CD4-positive, alpha-beta T cell treated with Interleukin-6 at 100 ng/mL for 8 hours (primary cell): ENCODE measurements around the gene ESR1.
"Not testable (repeated sequence)": the region's sequence is repeated elsewhere in the genome, so short reads cannot be mapped to it uniquely, and the experiment has no call there.

Experiments
- DNase-seq: peaks from one replicate; pipeline ENCODE4 v3.0.0-alpha.2; 2020; ENCODE audit warnings: mixed read lengths, low spot score

Gene ESR1

GRCh38 chr6:152054441-152054840 is 247.0 kb downstream of the ESR1 start:
- DNase-seq: no peak

- no peak for DNase-seq
These were observed 248.0 kb downstream of the ESR1 start for GRCh38 chr6:152055517-152055916.

GRCh38 chr6:152057832-152058498 is 250.5 kb downstream of the ESR1 start:
- no peak for DNase-seq

- DNase-seq: no peak
These were observed 252.4 kb downstream of the ESR1 start for GRCh38 chr6:152059909-152060308.

- no peak for DNase-seq
These were observed 255.0 kb downstream of the ESR1 start for GRCh38 chr6:152062476-152062875.

GRCh38 chr6:152063170-152063921 is 255.9 kb downstream of the ESR1 start:
- DNase-seq: no peak

- no peak for DNase-seq
These were observed 261.3 kb downstream of the ESR1 start for GRCh38 chr6:152068622-152069261.

- DNase-seq: no peak
These were observed 263.1 kb downstream of the ESR1 start for GRCh38 chr6:152070556-152070955.

GRCh38 chr6:152071318-152071717 is 263.8 kb downstream of the ESR1 start:
- no peak for DNase-seq

- DNase-seq: no peak
These were observed 264.4 kb downstream of the ESR1 start for GRCh38 chr6:152071843-152072242.

- not testable (repeated sequence) for DNase-seq
These were observed 268.8 kb downstream of the ESR1 start for GRCh38 chr6:152076242-152076641.

- DNase-seq: no peak
These were observed 270.5 kb downstream of the ESR1 start for GRCh38 chr6:152078001-152078400.

- DNase-seq: no peak
These were observed 271.3 kb downstream of the ESR1 start for GRCh38 chr6:152078804-152079203.

GRCh38 chr6:152085451-152085921 is 278.0 kb downstream of the ESR1 start:
- no peak for DNase-seq

- DNase-seq: no peak
These were observed 278.9 kb downstream of the ESR1 start for GRCh38 chr6:152086223-152086873.

GRCh38 chr6:152087096-152087495 is 279.6 kb downstream of the ESR1 start:
- DNase-seq: no peak

GRCh38 chr6:152087701-152088100 is 280.2 kb downstream of the ESR1 start:
- DNase-seq: no peak

- no peak for DNase-seq
These were observed 282.5 kb downstream of the ESR1 start for GRCh38 chr6:152089992-152090391.

- DNase-seq: no peak
These were observed 283.7 kb downstream of the ESR1 start for GRCh38 chr6:152091201-152091600.

- no peak for DNase-seq
These were observed 284.4 kb downstream of the ESR1 start for GRCh38 chr6:152091851-152092341.

- no peak for DNase-seq
These were observed 286.2 kb downstream of the ESR1 start for GRCh38 chr6:152093711-152094110.

- DNase-seq: no peak
These were observed 286.8 kb downstream of the ESR1 start for GRCh38 chr6:152094276-152094675.
